NCI-H82 treated with DMSO at 0.1 percent for 48 hours (cell line): ENCODE measurements around the gene TEX19.

Source experiments
- DNase-seq: peaks from one replicate; lab custom pipeline; 2025; ENCODE audit not compliant: unreplicated experiment; lab: John Stamatoyannopoulos, UW

Gene TEX19

DNA sequence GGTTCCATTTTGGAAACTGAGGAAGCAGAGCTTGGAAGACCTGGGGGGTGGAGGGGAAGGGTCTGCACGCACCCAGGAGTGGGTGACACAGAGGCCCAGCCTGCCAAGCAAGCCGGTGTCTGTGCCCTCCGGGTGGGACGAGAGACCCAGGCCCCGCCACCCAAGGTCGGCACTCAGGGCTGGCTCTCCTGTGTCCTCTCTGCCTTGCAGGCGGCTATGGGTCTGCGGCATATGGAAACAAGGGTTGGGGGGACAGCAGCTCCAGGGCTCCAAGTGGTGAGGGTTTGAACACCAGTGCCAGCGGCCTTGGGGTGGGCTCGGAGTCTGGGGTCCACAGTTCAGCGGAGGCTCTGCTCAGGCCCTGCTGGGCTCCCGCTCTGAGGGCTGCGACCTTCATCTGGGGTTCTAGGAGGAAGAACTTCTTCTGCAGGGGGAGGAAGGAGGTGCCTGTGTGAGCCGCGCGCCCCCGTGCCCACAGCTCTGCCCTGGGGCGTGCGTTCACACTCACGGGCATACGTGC lies 37.0 kb upstream of the TEX19 start:
- DNase-seq: no peak

DNA sequence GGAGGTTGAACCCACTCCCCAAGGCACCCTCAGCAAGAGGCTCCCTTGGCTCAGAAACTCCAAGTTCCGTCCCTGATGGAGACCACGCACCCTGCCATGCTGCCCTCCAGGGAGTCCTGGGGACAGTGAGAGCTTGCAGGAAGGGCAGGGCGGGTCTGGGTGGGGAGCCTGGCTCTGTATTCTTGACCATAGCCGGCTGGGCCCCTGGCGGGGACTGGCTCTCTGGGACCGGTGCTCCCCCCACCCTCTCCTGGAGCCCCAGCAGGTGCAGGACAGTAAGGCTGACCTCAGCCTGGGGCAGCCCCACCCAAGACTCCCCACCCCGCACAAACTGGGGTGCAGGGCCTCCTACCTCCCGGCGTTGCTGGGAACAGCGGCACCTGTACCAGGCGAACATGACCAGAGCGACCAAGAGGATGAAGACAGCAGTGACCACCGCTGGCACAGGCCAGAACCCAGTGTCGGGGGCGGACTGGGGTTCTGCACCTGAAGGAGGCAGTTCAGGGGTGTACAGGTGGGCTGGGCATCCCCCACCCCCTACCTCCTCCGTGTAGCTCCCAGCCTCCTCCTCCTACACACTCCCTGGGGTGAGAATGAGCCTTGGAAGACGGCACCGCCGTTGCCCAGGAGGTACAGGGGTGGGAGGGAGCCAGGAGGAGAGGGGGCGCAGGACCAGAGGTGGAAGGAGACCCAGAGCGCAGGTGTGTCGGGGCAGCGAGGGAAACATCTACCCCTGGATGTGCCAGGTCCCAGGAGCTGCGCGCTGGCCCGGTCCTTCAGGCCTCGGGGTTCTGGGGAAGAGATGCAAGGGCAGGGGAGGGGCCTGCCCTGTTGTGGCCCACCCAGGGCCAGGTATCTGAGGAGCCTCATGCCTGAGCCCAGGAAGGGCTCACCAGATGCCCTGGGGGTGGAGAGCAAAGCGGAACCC lies 36.3 kb upstream of the TEX19 start:
- no peak for DNase-seq

DNA sequence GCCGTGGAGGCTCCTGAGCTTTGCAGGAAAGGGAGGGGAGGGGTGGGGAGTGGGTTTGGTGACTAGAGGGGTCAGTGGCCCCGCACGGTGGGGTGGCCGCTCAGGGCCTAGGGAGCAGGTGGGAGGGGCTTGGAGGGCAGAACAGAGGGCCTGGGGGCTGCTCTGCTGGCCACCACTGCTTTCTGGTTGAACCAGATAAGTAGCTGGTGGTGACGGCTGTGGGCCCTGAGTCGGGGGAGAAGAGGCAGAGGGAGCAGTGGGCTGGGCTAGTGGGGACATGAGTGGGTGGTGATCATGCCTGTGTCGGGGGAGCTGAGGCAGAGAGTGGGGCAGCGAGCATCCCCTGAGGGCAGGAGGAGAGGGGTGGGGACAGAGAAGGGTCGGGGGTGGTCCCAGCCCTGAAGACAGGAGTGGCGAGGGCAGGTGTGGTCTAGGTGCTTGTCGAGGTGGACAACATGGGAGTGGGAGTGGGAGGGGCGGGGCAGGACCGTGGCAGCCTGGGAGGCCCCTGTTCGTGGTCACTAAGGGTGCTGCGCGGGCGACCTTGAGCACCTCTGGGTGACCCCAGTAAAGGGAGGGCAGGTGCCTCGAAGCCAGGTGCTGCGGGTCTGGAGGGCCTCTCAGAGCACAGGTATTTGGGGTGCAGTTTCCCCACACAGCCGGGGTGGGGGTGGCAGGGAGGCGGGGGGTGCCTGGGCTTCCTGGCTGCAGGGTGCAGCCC lies 35.4 kb upstream of the TEX19 start:
- no peak for DNase-seq

DNA sequence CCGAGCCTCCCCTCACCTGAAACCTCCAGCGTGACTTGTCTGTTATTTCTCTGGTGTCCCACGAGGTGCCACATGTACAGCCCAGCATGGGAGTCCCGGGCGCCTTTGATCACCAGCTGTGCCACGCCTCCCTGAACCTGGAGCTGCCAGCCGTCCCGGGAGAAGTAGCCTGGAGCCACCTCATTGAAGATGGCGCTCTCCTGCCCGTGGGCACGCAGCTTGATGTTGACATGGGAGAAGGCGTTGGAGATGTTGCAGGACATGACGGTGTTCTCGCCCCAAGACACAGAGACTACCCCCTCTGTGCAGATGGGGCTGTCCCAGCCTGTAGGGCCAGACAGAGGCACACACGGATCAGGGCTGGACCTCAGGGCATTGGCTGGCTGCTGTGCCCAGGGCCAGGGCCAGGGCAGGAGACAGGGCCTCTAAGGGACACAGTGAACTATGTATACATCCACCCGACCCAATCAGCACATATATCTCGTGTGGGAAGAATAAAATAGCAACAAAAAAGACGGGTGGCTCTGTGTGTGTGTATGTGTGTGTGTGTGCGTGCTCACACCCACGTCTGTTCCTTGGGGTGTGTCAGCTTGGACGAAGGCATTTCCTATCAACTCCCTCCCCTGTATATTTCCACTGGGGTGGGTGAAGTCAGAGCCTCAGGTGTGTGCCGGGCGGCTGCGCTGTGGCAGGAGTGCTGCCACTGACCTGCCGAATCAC lies 34.3 kb upstream of the TEX19 start:
- no peak for DNase-seq

DNA sequence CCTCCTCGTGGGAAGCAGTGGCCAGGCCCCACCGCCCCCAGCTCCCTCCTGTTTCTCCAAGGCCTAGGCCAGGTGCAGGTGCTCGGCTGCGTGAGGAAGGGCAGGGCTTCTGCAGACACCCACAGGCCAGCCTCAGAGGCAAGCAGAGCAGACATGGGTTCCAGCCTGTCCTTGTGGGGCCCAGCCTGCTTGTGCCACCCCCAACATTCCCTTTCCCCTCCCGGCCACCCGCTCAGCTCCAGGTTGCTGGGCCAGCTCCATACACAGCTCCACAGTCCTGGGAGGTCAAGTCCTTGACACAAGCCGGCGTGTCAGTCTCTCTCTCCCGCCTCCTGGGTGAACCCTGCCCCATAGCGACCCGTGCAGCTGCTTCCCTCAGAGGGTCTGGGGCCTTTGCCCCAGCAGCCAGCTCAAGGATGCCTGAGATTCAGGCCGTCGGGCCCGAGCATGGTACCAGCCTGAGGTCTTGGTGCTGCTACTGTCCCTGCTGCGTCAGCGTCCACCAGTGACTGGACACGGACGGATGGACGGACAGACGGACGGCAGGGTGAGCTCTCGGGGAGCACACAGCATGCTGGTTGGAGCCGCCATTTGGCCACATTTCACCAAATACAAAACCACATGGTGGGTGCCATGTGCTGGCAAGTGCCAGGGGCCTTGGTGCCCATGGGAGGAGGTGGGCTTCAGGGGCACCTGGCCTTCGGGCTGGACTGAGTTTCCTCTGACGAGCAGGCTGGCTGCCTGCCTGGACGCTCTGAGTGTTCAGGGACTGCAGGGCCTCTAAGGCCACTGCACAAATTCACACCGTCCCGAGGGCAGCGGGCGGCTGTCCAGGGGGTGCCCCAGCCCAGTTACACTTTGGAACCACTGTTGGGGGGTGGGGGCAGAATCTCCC lies 33.5 kb upstream of the TEX19 start:
- DNase-seq: no peak

DNA sequence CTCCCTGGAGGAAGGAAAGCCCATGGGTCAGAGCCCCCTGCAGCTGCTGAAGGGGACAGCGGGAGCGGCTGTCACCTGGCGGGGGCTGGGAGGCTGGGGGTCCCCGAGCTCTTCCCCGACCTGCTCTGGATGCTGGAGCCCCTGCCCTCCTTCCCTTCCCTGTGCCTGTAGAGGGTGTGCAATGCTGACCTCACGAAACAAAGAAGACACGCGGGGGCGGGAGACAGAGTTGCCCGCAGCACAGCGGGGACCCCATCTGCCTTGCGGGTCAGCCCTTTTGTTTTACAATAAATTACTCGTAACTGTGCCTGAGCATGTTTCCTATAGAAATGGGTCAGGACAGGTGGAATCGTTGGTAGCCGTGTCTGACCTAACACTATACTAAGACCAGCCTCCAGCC lies 31.8 kb upstream of the TEX19 start:
- DNase-seq: no peak

DNA sequence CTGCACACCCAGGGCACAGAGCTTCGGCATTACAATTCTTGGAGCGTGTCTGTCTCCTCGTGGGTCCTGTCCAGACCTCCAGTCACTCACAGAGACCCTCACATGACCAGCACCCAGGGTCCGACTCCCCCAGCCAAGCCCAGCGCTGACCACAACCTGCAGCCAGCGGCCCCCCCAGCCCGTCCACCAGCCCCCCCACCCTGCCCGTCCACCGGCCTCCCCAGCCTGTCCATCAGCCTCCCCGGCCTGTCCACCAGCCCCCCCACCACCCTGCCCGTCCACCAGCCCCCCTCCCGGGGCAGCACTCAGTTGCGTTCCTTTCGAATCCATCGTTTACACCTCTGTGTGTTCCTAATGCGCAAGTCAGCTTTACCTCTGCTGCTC lies 31.3 kb upstream of the TEX19 start:
- no peak for DNase-seq

GRCh38 chr17:82328141-82328993 lies 30.7 kb upstream of the TEX19 start:
- no peak for DNase-seq

DNA sequence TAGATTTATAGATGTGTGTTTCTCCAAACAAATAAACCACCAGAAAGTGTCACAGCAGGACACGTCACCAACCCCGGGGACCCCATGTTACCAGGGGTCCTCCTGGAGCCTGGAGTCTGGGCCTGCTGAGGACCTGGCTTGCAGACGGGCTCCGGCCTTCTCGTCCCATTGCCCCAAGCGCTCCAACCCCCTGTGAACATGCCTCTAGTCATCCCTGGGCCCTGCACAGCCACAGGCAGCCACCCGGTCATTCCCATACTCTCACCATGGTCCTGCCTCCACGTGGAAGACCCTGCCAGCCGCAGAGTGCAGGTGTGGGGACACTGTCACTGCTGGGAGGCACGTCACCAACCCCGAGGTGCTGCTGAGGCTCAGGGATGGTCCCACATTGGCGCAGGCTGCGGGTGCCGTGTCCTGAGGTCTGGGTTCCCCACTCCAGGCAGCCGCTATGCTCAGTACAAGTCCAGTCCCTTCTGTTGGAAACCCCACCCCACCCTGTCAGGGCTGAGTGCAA lies 30.0 kb upstream of the TEX19 start:
- DNase-seq: no peak

- DNase-seq: no peak
Measured at GRCh38 chr17:82329683-82330321, 29.2 kb upstream of the TEX19 start.

- DNase-seq: peak; percentile 72
Measured at GRCh38 chr17:82330322-82331239, 28.5 kb upstream of the TEX19 start.

DNA sequence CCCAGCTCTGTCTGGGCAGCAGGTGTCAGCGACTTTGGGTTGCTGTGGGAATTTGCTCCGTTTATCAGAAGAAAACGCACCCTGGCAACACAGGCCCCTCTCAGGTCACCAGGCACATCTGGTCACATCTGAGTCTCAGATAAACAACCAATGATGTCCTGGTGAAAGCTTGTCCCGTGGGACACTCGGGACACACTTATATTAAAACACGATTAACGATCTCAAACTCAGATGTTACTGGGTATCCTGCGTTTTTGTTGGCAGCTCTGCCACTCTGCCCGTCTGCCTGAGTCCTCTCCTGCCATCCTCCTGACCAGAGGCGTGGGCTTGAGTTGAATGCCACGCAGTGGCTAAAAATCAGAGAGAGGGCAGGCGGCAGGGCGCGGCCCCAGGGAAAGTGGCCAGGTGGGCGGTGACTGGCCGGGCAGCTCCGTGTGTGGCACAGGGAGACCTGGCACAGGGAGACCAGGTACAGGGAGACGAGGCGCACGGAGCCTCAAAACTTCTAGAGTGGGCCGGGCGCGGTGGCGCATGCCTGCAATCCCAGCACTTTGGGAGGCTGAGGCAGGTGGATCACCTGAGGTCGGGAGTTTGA lies 27.6 kb upstream of the TEX19 start:
- no peak for DNase-seq

DNA sequence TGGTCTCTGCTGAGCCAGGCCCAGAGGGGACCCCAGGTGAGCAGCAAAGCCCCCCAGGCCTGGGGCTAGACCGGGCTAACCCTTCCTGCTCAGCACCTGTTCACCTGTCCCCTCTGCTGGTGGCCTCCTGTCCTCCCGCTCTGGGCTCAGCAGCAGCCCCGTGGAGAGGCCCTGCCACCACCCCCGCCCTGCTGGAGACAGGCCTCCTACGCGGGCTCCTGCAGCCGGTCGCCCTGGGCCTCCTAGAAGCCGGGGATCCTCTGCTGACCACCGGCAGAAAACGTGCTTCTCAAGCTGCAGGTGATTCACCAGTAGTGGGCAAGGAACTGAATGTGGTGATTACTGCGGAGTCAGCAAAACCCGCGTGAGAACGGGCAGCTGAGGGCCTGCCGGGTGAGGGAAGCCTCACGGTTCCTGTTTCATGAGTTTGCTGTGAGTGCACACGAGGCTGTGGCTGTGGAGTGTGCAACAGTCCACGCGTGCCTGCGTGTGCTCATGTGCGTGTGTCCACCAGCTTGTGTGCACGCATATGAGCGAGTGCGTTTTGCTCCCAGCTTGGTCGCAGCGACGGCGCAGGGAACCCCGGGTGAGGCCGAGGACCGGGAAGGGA lies 26.3 kb upstream of the TEX19 start:
- no peak for DNase-seq

DNA sequence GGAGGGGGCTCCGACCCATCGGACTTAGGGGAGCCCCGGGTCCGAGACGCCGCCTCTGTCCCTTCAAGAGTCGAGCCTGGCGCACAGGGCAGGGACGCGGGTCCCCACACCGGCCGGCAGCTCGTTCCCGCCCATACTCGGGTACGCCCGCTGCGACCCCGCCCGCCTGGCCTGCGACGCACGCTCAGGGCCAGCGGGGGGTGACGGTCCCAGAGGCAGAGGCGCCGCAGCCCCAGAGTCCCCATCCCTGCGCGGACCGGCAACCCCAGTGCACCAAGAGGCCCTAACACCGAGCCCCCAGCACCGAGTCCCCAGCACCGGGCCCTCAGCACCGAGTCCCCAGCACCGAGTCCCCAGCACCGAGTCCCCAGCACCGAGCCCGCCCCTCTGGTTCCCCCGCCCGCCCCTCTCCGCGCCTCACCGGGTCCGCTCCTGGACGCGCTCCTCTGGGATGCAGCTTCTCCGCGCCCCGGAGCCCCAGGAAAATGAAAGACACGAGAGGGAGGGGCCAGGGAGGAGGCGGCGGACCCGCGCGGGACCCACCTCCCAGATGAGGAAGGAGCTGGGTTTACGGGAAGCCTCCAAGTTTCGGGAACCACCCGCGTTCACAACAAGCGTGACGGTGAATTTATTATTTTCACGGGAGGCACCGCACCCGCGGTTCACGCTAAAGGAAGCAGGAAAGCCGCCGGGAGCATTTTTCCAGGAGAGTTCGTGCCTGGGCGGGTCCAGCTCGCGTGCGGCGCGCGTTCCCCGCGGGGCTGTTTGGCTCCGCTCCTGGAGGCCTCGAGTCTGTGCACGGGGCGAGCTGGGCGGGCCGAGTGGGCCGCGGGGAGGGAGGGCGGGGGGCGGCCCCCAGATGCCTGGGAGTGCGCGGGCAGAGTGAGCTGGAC lies 25.5 kb upstream of the TEX19 start, which contains the start of gene SECTM1:
Gene SECTM1 (minus strand): TSS at position 488 of the 893 bp plus-strand sequence. CDS start 6,526 bp downstream, outside the sequence.
- no peak for DNase-seq

GRCh38 chr17:82334204-82334621 lies 24.8 kb upstream of the TEX19 start:
- no peak for DNase-seq
